HepG2 (cell line): ENCODE data around the gene MAGIX. TPM values are rescaled to one million over a fixed set of nuclear protein-coding genes. Genes with fewer than 3 reads are reported as not detected.
A peak's percentile ranks its signal among the peaks of the same experiment; 100 is the strongest.

Experiments
- ATRX ChIP-seq: sonication (generic); formaldehyde crosslinking; IDR thresholded peaks from 2 replicates; pipeline ENCODE4 v1.4.0; 2020; ENCODE audit warnings: missing genetic modification reagents, borderline replicate concordance
- CENPT ChIP-seq: sonication (generic); formaldehyde crosslinking; IDR thresholded peaks from 2 replicates; pipeline ENCODE4 v1.8.0; 2022; ENCODE audit warnings: low read depth, mild to moderate bottlenecking, moderate library complexity, missing genetic modification reagents
- HOMEZ ChIP-seq: IDR thresholded peaks from 2 replicates; pipeline ENCODE4 v1.6.1; 2016; ENCODE audit warnings: low read depth
- ISX ChIP-seq: sonication (generic); formaldehyde crosslinking; conservative IDR thresholded peaks from 2 replicates; pipeline ENCODE4 v1.5.0; 2020; ENCODE audit warnings: missing genetic modification reagents
- KLF13 ChIP-seq: sonication (generic); formaldehyde crosslinking; IDR thresholded peaks from 2 replicates; pipeline ENCODE4 v1.4.0; 2020; ENCODE audit warnings: mild to moderate bottlenecking, missing genetic modification reagents
- MTA1 ChIP-seq: sonication (generic); formaldehyde crosslinking; IDR thresholded peaks from 2 replicates; pipeline ENCODE4 v1.4.0; 2020; ENCODE audit warnings: missing genetic modification reagents, mild to moderate bottlenecking, borderline replicate concordance
- SMARCC2 ChIP-seq: fragments of 450-650 bp; IDR thresholded peaks from 2 replicates; pipeline ENCODE4 v1.6.1; 2017; ENCODE audit warnings: antibody characterized with exemption, mild to moderate bottlenecking
- SYNCRIP ChIP-seq: fragments of 200-400 bp; formaldehyde crosslinking; IDR thresholded peaks from 2 replicates; pipeline ENCODE4 v1.6.1; 2018; ENCODE audit warnings: mild to moderate bottlenecking, low read depth, low read length; ENCODE audit not compliant: insufficient read depth
- ZBTB20 ChIP-seq: sonication (generic); formaldehyde crosslinking; IDR thresholded peaks from 2 replicates; pipeline ENCODE4 v1.8.1; 2023; ENCODE audit warnings: missing genetic modification reagents, low read depth, mild to moderate bottlenecking, borderline replicate concordance
- ZBTB46 ChIP-seq: sonication (generic); formaldehyde crosslinking; IDR thresholded peaks from 2 replicates; pipeline ENCODE4 v1.4.0; 2020; ENCODE audit warnings: mild to moderate bottlenecking, missing genetic modification reagents, borderline replicate concordance
- ZFP36L1 ChIP-seq: sonication (generic); formaldehyde crosslinking; IDR thresholded peaks from 2 replicates; pipeline ENCODE4 v1.8.0; 2022; ENCODE audit warnings: mild to moderate bottlenecking, missing genetic modification reagents, moderate library complexity
- ZNF160 ChIP-seq: sonication (generic); formaldehyde crosslinking; IDR thresholded peaks from 2 replicates; pipeline ENCODE4 v1.8.0; 2022; ENCODE audit warnings: mild to moderate bottlenecking, inconsistent platforms, missing genetic modification reagents
- ZNF281 ChIP-seq: sonication (generic); formaldehyde crosslinking; IDR thresholded peaks from 2 replicates; pipeline ENCODE4 v1.4.0; 2020; ENCODE audit warnings: missing genetic modification reagents, borderline replicate concordance
- ZNF513 ChIP-seq: sonication (generic); formaldehyde crosslinking; conservative IDR thresholded peaks from 2 replicates; pipeline ENCODE4 v1.5.0; 2020; ENCODE audit warnings: missing genetic modification reagents
- ZNF597 ChIP-seq: sonication (generic); formaldehyde crosslinking; IDR thresholded peaks from 2 replicates; pipeline ENCODE4 v1.5.0; 2020; ENCODE audit warnings: missing genetic modification reagents
- ZNF775 ChIP-seq: sonication (generic); formaldehyde crosslinking; IDR thresholded peaks from 2 replicates; pipeline ENCODE4 v1.4.0; 2020; ENCODE audit warnings: missing genetic modification reagents, mild to moderate bottlenecking, moderate library complexity, borderline replicate concordance
- ZNF878 ChIP-seq: sonication (generic); formaldehyde crosslinking; IDR thresholded peaks from 2 replicates; pipeline ENCODE4 v1.8.1; 2023; ENCODE audit warnings: mild to moderate bottlenecking, missing genetic modification reagents, moderate library complexity
- polyA plus RNA-seq, 8 experiments: library from polyadenylated mRNA; depleted of rRNA in 3 of 8; stranded (reverse) in 7 of 8; unstranded in 1 of 8; fragments of >200 nt; fragmentation: Illumina TruSeq in 4 of 8; extraction: Trizol in 4 of 8; gene quantifications; 2 replicates each; pipeline versions ENCODE4 v1.2.1 to v1.2.3, GENCODE V29; 2011 to 2016; ENCODE audit warnings: low read depth in 4 of 8, missing spikeins in 1 of 8, mixed read lengths in 1 of 8; ENCODE audit not compliant: insufficient read depth in 1 of 8
- total RNA-seq, 5 experiments: library from RNA; depleted of rRNA; stranded (reverse); fragments of >200 nt; fragmentation: Illumina TruSeq; extraction: Trizol; gene quantifications; 2 replicates each; pipeline ENCODE4 v1.2.3, GENCODE V29; 2016; ENCODE audit warnings: low read depth in 1 of 5

Gene MAGIX
- total and polyA plus RNA-seq, 2 of the 13 experiments (the other 11 are each of a cell fraction or from before 2014, with no cell fraction given): 0.63 to 1.2 TPM

- TF ChIP-seq ZNF878 (CRISPR knock-in tag) (0 out of 2 replicates have a peak, but pooled peaks have one; percentile 43), ATRX (CRISPR knock-in tag) (no peak), KLF13 (CRISPR knock-in tag) (no peak), CENPT (CRISPR knock-in tag) (peak; percentile 78), HOMEZ (CRISPR knock-in tag) (no peak), SYNCRIP (no peak), ZFP36L1 (CRISPR knock-in tag) (no peak), ZBTB20 (CRISPR knock-in tag) (0 out of 2 replicates have a peak, but pooled peaks have one; percentile 48), ZBTB46 (CRISPR knock-in tag) (no peak), SMARCC2 (no peak), ZNF775 (CRISPR knock-in tag) (no peak), ISX (0 out of 2 replicates have a peak, but pooled peaks have one; percentile 51), ZNF281 (CRISPR knock-in tag) (peak; percentile 55; the same call in 1 of the 2 replicates), MTA1 (CRISPR knock-in tag) (no peak), ZNF160 (CRISPR knock-in tag) (peak; percentile 55; the same call in 1 of the 2 replicates), ZNF597 (CRISPR knock-in tag) (no peak), ZNF513 (CRISPR knock-in tag) (no peak)
These were observed 37.6 kb downstream of the MAGIX start, which contains the start of gene SYP (continued) for GRCh38 chrX:49199906-49200771.
